Panc1 (cell line): Measurements from ENCODE around the gene KRT9. TPM values are rescaled to one million over a fixed set of nuclear protein-coding genes. Genes with fewer than 3 reads are reported as not detected.
"Not testable (repeated sequence)": the region's sequence is repeated elsewhere in the genome, so short reads cannot be mapped to it uniquely, and the experiment has no call there.

ENCODE experiments used
- ATAC-seq: fragments of 200-7000 bp; cut with Tn5 transposase; 2 replicates; pipeline ENCODE4 v1.9.1; 2020; ENCODE audit warnings: mild to moderate bottlenecking, moderate library complexity
- BruUV-seq: library from RNA; stranded (reverse); fragments of 400-500 nt; replicated peaks from 2 replicates; lab custom pipeline; 2021; lab: Mats Ljungman, UMichigan
- CTCF ChIA-PET: fragments of 300-600 bp; sonication (Branson Sonifier 250); formaldehyde crosslinking; loops from one replicate; lab custom pipeline; 2022; ENCODE audit warnings: antibody characterized with exemption; lab: Charles Lee
- POLR2A ChIA-PET: fragments of 300-600 bp; sonication (Branson Sonifier 250); formaldehyde crosslinking; loops from one replicate; lab custom pipeline; 2022; ENCODE audit warnings: antibody characterized with exemption; lab: Charles Lee
- DNase-seq: peaks from one replicate; pipeline ENCODE4 v3.0.0-alpha.2; 2010; ENCODE audit warnings: low read depth, low spot score
- H3K27ac ChIP-seq: 2 replicates; pipeline ENCODE4 v1.5.1; 2011; ENCODE audit warnings: mild to moderate bottlenecking, low read length, inconsistent platforms
- H3K27me3 ChIP-seq: fragments of 200-500 bp; sonication (Bioruptor generic); 2 replicates; pipeline ENCODE4 v1.6.0; 2014; ENCODE audit warnings: low read length, inconsistent platforms; ENCODE audit not compliant: control insufficient read depth, insufficient read depth
- H3K36me3 ChIP-seq: fragments of 200-500 bp; sonication (Bioruptor generic); 2 replicates; pipeline ENCODE4 v1.5.1; 2014; ENCODE audit warnings: inconsistent platforms, mild to moderate bottlenecking, low read length, moderate library complexity; ENCODE audit not compliant: control insufficient read depth, insufficient read depth
- H3K4me1 ChIP-seq: 2 replicates; pipeline ENCODE4 v1.5.1; 2011; ENCODE audit warnings: inconsistent platforms, mild to moderate bottlenecking, low read length, moderate library complexity; ENCODE audit not compliant: control insufficient read depth, insufficient read depth
- H3K4me3 ChIP-seq, 2 experiments: 2 replicates each; pipeline ENCODE4 v1.5.1; 2011 to 2012; ENCODE audit warnings: low read depth in 2 of 2, low read length in 2 of 2, mild to moderate bottlenecking in 2 of 2, inconsistent platforms in 1 of 2, moderate library complexity in 1 of 2
- H3K9me3 ChIP-seq: fragments of 200-500 bp; sonication (Bioruptor generic); 2 replicates; pipeline ENCODE4 v1.5.1; 2014; ENCODE audit warnings: low read depth, mild to moderate bottlenecking, inconsistent platforms, low read length, moderate library complexity; ENCODE audit not compliant: control insufficient read depth, insufficient read depth
- CTCF ChIP-seq: fragments of 450-650 bp; IDR thresholded peaks from 2 replicates; pipeline ENCODE4 v1.5.1; 2017; ENCODE audit warnings: mild to moderate bottlenecking
- POLR2AphosphoS5 ChIP-seq: IDR thresholded peaks from 2 replicates; pipeline ENCODE4 v1.6.1; 2012; ENCODE audit warnings: mild to moderate bottlenecking, low read depth, low read length, moderate library complexity
- REST ChIP-seq, 2 experiments: IDR thresholded peaks; 2 replicates each; pipeline ENCODE4 v1.6.1; 2011 to 2012; ENCODE audit warnings: low read depth in 2 of 2, control low read depth in 1 of 2, low read length in 1 of 2, mild to moderate bottlenecking in 1 of 2, moderate library complexity in 1 of 2; ENCODE audit not compliant: insufficient read depth in 1 of 2
- SIN3A ChIP-seq: IDR thresholded peaks from 2 replicates; pipeline ENCODE4 v1.6.1; 2012; ENCODE audit warnings: low read depth, mild to moderate bottlenecking, low read length, moderate library complexity, borderline replicate concordance; ENCODE audit not compliant: insufficient read depth
- TCF7L2 ChIP-seq: IDR thresholded peaks from 2 replicates; pipeline ENCODE4 v1.6.1; 2011; ENCODE audit warnings: mild to moderate bottlenecking, low read depth, low read length, inconsistent platforms
- in situ Hi-C: cut with HindIII; loops from 2 replicates; pipeline ENCODE4 v1.10.0; 2016; ENCODE audit warnings: low sequenced_read_pairs, low pct_unique_long_range_greater_than_20kb
- intact Hi-C: fragments of 100-400 bp; cut with micrococcal nuclease; formaldehyde crosslinking; loops from one replicate; pipeline ENCODE4 v1.10.0; 2022; ENCODE audit not compliant: unreplicated experiment
- total RNA-seq: library from RNA; stranded (reverse); gene quantifications from one replicate; pipeline ENCODE4 v1.2.1, GENCODE V29; 2021; ENCODE audit not compliant: unreplicated experiment

Gene KRT9
- total RNA-seq, 1 experiment from 2014 or later, result not detected

GRCh38 chr17:41615454-41615853 is 43.6 kb upstream of the KRT9 start:
- Histone ChIP-seq H3K9me3 (no peaks in the 10 kb centered on the region), H3K27me3 (no peaks in the 10 kb centered on the region), H3K4me1 (peaks cover 8% of the 10 kb centered on the region), H3K4me3 (no peak overlapping the region), H3K36me3 (no peaks in the 10 kb centered on the region), H3K27ac (no peak overlapping the region)
- no peak for DNase-seq
- intact Hi-C loops (no loop called here), in situ Hi-C loops (no loop called here)
- POLR2A ChIA-PET, result no interaction called here
- TF ChIP-seq SIN3A (no peak), REST (IDR thresholded peaks at IDR 0.05; ENCODE audit: insufficient read depth in 1 of 2, low read depth in 2 of 2, low read length in 1 of 2) (no peak), TCF7L2 (no peak), CTCF (no peak), POLR2AphosphoS5 (no peak)
- CTCF ChIA-PET, result no interaction called here
- BruUV-seq, result no TSS peak
- no peak for ATAC-seq

- POLR2A ChIA-PET, result not testable (repeated sequence)
Measured at GRCh38 chr17:41614767-41615166, 42.9 kb upstream of the KRT9 start.

GRCh38 chr17:41614098-41614497 is 42.2 kb upstream of the KRT9 start:
- no peak overlapping the region for H3K27ac ChIP-seq
- POLR2A ChIA-PET, result no interaction called here

More at GRCh38 chr17:41614767-41615166, 42.9 kb upstream of the KRT9 start:
- in situ Hi-C loops, H3K27ac ChIP-seq, H3K4me3 ChIP-seq, BruUV-seq, H3K36me3 ChIP-seq, H3K27me3 ChIP-seq, H3K9me3 ChIP-seq, DNase-seq, intact Hi-C loops, H3K4me1 ChIP-seq, ATAC-seq, CTCF ChIA-PET: not testable (repeated sequence)

More at GRCh38 chr17:41614098-41614497, 42.2 kb upstream of the KRT9 start:
- Histone ChIP-seq H3K4me1 (peaks cover 8% of the 10 kb centered on the region), H3K27me3 (no peaks in the 10 kb centered on the region), H3K9me3 (no peaks in the 10 kb centered on the region), H3K4me3 (no peak overlapping the region), H3K36me3 (no peaks in the 10 kb centered on the region)
- no peak for ATAC-seq
- BruUV-seq, result no TSS peak
- TF ChIP-seq POLR2AphosphoS5 (no peak), SIN3A (no peak), TCF7L2 (no peak), REST (IDR thresholded peaks at IDR 0.05; ENCODE audit: insufficient read depth in 1 of 2, low read depth in 2 of 2, low read length in 1 of 2) (no peak), CTCF (no peak)
- CTCF ChIA-PET, result no interaction called here
- in situ Hi-C loops, result no loop called here
- DNase-seq, result no peak
- intact Hi-C loops, result no loop called here
